GM12872 (cell line): Measurements from ENCODE around the gene TBC1D9.

ENCODE experiments used
- TF ChIP-seq, protein P1 (sequence below): IDR thresholded peaks from 3 replicates; pipeline ENCODE4 v1.5.1; 2011; ENCODE audit warnings: low read depth, mild to moderate bottlenecking, low read length, moderate library complexity; ENCODE audit not compliant: insufficient read depth

Gene TBC1D9

DNA sequence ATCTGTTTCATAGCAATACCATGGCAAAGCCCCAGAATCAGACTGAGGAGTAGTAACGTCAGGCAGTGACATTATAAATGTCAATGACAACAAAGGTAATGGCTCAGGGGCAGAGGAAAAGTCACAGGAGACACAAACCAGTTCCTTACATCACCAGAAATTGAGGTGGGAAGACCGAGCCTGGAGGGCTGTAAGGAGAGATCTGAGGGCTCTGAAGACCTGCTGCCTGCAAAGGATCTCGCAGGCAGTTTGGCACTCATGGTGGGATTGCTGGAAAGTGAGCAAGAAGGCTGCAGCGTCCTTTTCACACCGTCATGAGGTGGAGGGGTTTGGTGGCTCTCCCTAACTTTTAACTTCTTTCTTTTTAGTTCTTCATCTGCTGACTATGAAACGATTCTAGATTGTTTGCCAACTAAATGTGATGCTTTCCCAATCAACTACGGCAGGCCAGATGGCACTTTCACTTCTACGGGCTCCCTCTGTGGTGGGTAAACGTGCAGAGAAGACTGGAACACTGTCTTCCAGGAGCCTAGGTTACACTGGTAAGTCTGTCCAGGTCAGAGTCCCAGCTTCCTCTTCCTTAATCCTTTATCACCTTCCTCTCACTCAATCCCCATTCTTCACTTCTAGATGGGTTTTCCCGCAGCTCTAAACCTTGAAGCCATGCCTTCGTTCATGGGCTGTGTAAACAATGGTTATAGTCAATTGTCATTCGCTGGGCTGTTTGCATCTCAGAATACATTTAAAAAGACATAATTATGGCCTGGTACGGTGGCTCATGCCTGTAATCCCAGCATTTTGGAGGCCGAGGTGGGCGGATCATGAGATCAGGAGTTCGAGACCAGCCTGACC lies 58.2 kb downstream of the TBC1D9 start:
- TF ChIP-seq, protein P1, sequence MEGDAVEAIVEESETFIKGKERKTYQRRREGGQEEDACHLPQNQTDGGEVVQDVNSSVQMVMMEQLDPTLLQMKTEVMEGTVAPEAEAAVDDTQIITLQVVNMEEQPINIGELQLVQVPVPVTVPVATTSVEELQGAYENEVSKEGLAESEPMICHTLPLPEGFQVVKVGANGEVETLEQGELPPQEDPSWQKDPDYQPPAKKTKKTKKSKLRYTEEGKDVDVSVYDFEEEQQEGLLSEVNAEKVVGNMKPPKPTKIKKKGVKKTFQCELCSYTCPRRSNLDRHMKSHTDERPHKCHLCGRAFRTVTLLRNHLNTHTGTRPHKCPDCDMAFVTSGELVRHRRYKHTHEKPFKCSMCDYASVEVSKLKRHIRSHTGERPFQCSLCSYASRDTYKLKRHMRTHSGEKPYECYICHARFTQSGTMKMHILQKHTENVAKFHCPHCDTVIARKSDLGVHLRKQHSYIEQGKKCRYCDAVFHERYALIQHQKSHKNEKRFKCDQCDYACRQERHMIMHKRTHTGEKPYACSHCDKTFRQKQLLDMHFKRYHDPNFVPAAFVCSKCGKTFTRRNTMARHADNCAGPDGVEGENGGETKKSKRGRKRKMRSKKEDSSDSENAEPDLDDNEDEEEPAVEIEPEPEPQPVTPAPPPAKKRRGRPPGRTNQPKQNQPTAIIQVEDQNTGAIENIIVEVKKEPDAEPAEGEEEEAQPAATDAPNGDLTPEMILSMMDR: no peak

DNA sequence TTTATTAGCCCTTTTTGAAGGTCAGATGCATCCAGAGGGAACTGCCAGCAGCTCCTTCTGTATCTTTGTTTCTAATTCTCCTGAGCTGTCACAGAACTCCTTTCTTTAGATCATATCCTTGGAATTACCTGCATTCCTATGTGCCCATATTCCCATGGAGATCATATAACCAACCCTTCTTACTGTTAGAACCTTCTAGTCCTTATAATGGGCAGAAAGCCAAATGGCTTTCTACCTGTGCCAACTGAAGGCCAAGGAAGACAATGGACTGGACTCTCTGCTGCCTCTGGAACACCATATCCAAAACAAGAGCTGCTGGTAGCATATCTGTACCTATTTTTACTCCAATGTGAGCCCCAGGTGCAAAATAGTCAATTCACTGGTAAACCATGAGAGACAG lies 60.7 kb downstream of the TBC1D9 start:
- TF ChIP-seq, protein P1: no peak

DNA sequence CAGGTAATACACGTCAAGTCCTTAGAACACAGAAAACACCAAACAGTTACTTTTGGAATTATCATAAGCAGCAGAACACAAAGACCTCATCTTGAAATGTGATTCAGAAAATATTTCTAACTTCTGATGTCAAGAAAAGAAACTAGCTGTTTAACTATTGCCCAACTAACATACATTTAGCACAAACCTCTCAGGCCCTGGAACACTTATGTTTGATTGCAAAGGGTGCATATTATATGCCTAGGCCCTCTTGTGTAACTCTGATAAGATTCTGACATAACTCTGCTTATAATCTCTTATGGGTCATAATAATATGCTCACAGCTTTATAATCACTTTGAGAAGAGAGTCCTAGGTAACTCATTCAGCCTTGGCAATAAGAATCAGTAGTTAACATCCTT lies 62.6 kb downstream of the TBC1D9 start:
- TF ChIP-seq, protein P1: no peak

DNA sequence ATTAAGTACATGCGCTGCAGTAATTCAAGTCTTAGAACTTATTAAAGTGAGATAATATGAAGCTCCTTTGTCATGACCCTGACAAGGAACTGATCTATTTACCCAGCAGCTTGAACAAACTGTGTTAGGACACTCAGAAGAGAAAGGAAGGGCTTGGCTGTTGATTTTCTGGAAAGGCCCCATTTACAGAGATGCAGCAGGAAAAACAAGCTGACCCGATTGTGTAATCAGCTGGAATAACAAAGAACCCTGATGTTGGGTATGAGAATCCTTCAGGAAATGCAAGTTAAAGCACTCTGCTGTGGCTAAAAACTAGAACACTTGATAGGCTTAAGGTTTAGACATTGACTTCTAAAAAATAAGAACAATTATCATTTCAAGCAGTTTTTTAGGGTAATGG lies 64.8 kb downstream of the TBC1D9 start:
- TF ChIP-seq, protein P1: no peak

DNA sequence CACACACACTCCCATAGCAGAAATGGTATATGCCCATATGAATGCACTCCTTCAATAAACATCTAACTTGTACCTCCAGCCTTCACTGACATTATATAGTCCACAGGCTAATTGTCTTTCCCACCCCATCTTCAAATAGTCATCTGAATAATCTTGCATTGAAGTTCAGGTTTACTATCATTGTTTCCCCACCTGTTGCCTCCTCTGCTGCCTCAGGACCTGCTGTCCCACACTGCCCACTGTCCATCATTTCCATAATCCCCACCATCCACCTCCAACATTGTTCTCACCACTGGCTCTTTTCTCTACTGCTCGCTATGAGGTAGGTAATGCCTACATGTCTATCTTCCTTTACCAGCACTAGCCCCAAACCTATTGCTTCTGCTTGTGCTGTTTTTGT lies 66.1 kb downstream of the TBC1D9 start:
- TF ChIP-seq, protein P1: no peak

DNA sequence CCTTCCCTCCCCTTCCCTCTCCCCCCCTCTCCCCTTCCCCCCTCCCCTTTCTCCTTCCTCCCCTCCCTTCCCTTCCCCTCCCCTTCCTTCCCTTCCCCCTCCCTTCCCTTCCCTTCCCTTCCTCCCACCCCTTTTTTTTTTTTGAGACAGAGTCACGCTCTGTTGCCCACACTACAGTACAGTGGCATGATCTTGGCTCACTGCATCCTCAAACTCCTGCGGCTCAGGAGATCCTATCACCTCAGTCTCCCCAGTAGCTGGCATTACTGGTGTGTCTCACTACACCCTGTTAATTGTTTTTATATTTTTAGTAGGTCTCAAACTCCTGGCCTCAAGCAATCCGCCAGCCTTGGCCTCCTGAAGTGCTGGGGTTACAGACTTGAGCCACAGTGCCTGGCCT lies 66.6 kb downstream of the TBC1D9 start:
- TF ChIP-seq, protein P1: no peak

DNA sequence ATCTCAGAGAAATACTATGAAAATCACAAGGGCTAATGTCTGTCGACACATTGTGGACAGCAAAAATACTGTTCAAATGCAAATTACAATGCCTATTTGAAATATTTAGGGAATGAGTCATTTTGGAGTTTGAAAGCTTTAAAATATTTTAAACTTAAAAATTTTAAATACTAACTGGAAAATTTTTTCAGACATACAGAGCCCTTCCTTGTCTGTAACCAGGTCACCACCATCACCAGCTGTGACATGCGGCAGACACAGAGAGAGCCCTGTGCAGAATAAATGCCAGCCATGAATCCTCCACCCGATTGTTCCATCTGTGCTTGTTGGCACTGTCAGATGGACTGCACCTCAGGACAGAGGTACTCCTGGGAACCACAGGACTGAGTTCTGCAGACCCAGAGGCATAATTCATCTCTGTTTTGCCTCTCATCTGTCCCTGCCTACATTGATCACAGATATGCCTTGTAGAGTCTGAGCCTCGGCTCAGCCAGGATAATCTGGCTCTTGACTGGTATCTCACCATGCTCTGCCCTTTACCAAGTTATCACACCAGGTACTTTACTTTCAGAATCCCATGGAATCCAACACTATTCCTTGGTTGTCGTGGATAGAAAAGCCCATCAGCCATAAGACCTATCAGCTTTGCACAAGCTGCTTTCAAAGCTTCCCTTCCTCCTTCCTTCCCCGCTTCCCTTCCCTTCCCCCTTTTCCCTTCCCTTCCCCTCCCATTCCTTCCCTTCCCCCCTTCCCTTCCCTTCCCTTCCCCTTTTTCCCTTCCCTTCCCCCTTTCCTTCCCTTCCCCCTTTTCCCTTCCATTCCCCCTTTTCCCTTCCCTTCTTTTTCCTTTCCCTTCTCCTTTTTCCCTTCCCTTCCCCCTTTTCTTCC lies 67.2 kb downstream of the TBC1D9 start:
- TF ChIP-seq, protein P1: no peak
